Stimulated activated CD8-positive, alpha-beta memory T cell treated with anti-CD3 and anti-CD28 coated beads, Interleukin-7, amount 100 ng/mL, for 4 hours (primary cell): ENCODE data around the gene HIVEP1.

ENCODE experiments used
- DNase-seq, 2 donors: peaks; one replicate each; pipeline ENCODE4 v3.0.0-alpha.2; 2020; ENCODE audit warnings: low read depth in 2 of 2

Gene HIVEP1

GRCh38 chr6:12116264-12116800, 104.2 kb downstream of the HIVEP1 start:
- DNase-seq, result no peak

- no peak for DNase-seq
Measured at GRCh38 chr6:12116978-12117377, 104.9 kb downstream of the HIVEP1 start.

- DNase-seq, result no peak
Measured at GRCh38 chr6:12118607-12119006, 106.5 kb downstream of the HIVEP1 start.

- DNase-seq, result peak; percentile 3 to 19
Measured at GRCh38 chr6:12119085-12119588, 107.0 kb downstream of the HIVEP1 start.

- DNase-seq, result no peak
Measured at GRCh38 chr6:12125396-12125795, 113.3 kb downstream of the HIVEP1 start.

- DNase-seq, result no peak
Measured at GRCh38 chr6:12126051-12126450, 113.9 kb downstream of the HIVEP1 start.

GRCh38 chr6:12129523-12129922, 117.4 kb downstream of the HIVEP1 start:
- DNase-seq, result no peak

- DNase-seq, result no peak
Measured at GRCh38 chr6:12132351-12133222, 120.5 kb downstream of the HIVEP1 start.

- no peak for DNase-seq
Measured at GRCh38 chr6:12134581-12134980, 122.5 kb downstream of the HIVEP1 start.

GRCh38 chr6:12134991-12135390, 122.9 kb downstream of the HIVEP1 start:
- DNase-seq, result no peak

GRCh38 chr6:12136905-12137304, 124.8 kb downstream of the HIVEP1 start:
- no peak for DNase-seq

GRCh38 chr6:12137480-12137879, 125.4 kb downstream of the HIVEP1 start:
- DNase-seq, result no peak

- no peak for DNase-seq
Measured at GRCh38 chr6:12138381-12138780, 126.3 kb downstream of the HIVEP1 start.

GRCh38 chr6:12138936-12139335, 126.8 kb downstream of the HIVEP1 start:
- DNase-seq, result no peak

GRCh38 chr6:12147557-12148316, 135.6 kb downstream of the HIVEP1 start:
- DNase-seq, result no peak

GRCh38 chr6:12148317-12148801, 136.2 kb downstream of the HIVEP1 start:
- no peak for DNase-seq

- DNase-seq, result no peak
Measured at GRCh38 chr6:12148841-12149240, 136.7 kb downstream of the HIVEP1 start.

GRCh38 chr6:12149944-12150510, 137.9 kb downstream of the HIVEP1 start:
- no peak for DNase-seq

GRCh38 chr6:12150812-12151432, 138.8 kb downstream of the HIVEP1 start:
- DNase-seq, result peak; percentile 10 to 14

- no peak for DNase-seq
Measured at GRCh38 chr6:12151433-12151820, 139.3 kb downstream of the HIVEP1 start.
